ENCODE results near the gene CDK14. TPM values are rescaled to one million over a fixed set of nuclear protein-coding genes. Genes with fewer than 3 reads are reported as not detected.

The CDK14 gene
- total RNA-seq, 1 donor from 2014 or later, result 3.2 TPM

GRCh38 chr7:91182819-91183764, 587.0 kb downstream of the CDK14 start:
- peak; percentile 76 for DNase-seq

GRCh38 chr7:91185771-91186170, 589.6 kb downstream of the CDK14 start:
- no peak for DNase-seq

- DNase-seq, result no peak
Observed at GRCh38 chr7:91187061-91187460, 590.9 kb downstream of the CDK14 start.

DNA sequence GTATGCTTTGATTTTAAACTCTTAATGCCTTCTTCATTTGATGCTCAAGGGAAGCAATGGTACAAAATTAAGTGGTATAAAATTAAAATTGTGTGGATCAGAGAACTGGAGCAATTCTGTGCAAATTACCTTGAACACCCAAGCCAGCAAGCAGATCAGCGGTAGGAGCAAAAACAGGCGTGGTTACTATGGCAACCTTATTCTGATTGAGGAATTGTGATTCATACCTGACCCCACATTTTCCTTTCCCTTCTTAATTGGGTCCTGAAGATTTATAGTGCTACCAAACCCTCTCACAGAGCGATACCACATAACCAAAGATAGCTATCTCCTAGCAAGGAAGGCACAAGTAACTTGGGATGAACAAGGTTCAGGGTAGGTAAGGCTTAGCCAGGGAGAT, 595.6 kb downstream of the CDK14 start:
- DNase-seq, result peak; percentile 9

DNA sequence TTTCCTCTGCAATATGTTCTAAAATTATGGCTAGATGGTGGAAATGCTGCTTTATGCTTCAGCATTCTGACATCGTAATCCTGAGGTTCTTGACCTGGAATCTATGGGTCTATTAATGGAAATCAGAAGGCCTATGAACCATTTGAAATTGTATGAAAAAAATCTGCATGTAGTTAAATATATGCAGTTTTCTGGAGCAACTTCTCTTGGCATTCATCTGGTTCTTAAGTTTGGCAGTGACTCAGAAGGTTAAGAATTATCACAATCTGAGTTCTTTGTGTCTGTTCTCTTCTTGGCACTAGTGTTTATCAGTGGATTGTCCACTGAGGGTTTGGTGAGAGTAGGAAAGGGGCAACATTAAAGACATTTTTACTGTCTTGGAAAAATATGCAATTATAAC, 597.0 kb downstream of the CDK14 start:
- peak; percentile 13 for DNase-seq

DNA sequence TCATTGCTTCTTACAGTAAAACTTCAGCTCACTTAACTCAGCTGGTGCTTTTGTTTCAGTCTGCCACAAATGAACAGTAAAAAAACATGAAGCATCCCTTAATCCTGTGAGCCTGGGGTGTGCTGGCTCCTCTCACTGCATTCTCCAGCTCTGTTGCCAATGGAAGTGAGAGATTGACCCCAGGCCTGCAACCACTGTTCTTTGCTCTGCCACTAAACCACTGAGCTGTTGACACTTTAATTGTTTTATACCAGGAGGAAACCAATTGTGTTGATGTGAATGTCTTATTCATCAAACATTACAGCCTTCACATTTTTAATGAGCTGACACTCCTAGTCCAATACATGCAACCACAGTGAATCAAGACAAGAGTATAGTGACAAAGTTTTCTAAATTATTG, 598.7 kb downstream of the CDK14 start:
- DNase-seq, result no peak

DNA sequence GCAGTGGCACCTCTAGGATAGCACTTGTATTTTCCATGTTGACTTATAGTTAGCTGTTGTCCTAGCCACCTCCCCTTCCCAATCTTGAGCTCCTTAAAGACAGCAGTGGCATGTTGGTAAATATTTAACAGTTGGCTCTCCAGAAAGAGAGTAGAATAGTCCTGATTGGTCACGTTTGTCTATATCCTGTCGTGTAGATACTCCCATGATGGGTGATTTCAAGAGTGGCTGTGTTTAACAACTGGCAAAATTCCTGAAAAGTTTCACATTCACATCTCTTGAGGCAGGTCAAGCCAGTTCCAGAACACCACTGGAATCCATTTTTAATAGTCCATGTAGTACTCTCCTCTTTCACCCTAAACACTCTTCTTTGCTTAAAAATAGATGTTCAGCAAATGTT, 599.9 kb downstream of the CDK14 start:
- no peak for DNase-seq

GRCh38 chr7:91198371-91198770, 602.2 kb downstream of the CDK14 start:
- DNase-seq, result no peak

DNA sequence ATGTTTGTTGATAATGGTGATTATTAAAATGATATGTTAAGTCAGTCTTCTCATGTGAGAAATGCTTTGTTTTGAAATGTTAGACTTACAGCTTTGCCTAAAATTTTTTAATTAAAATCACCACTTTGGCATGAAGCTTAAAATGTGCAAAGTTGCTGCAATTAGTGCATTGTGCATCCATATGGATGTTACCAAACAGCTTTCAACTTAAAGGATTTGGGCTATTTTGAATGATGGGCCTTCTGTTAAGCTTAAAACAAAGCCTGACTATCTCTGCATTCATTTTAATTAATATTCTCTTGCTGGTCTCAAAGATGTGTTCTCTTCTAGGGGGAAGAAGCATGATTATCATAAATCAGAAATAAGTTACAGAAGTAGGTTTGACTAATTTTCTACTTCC, 603.5 kb downstream of the CDK14 start:
- no peak for DNase-seq

DNA sequence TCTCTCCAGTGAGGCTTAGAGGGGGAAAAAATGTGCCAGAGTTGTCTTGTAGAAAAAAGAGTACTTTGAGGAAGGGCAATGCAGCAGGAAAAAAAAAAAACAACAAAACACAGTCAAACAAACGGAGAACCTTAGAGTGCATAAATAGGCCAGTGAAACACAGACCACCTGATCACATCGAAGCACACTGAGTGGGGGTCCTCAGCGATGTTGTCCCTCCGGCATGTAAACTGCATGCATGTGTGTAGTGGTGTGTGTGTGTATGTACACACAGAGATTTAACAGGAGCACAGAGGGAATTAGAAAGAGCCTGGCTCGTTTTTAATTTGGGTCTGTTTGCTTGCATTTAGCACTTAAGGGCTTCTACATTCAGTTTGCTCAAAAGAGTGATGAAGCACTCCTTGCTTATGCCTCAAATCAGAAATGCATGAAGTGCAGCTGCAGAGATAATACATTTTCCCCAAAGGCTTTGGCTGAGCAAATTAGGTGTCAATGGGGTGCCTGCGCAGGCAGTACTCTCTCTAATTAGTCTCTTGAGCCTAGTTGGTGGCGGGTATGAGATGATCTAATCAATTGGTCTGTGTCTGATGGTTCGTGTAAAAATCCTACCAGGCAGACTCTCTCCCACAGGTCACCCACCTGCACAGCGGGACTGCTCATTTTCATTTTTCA, 605.5 kb downstream of the CDK14 start:
- no peak for DNase-seq

DNA sequence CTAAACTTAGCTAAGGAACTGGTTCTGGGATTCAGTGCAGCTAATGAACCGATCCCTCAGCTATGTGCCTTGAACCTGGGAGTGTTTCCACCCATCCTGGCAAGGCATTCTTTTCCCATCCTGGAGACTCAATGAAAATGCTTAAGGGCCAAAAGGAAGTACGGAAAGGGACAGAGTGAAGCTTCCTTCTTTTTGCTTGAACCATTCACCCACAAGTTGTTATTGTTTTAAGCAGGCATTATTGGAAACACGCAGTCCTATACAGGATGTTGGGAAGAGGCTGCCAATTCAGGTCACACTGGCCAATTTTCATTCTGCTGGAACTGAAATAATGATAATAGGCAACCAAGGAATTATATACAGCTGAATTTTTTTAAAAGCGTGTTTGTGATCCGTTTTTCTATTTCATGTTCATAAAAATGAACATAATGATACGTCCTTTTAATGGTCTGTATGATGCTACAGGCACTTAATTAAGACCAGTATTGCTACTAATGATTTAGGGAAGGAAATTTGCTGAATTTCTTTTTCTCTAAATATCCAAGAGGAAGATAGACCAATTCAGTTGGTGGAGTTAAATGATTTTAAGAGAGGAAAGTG, 610.3 kb downstream of the CDK14 start:
- DNase-seq, result peak; percentile 25

DNA sequence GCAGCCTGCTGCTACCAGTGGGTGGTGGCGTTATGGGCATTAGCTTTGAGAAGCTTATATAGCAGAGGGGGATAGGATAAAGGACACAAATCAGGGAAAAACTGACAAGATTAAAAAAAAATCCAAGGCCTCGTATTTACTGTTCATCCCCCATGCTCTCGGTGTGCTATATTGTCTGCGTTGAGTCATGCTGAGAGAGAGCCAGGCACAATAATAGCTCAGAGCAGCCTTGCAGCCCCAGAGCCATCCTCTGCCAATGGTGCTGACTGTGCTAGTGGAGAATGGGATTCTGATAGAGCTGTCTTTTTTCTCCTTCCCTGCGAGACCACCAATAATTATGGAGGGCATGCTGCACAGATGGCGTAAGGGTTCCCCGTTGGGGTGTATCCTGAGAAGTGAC, 616.5 kb downstream of the CDK14 start:
- no peak for DNase-seq

GRCh38 chr7:91226411-91226810, 630.3 kb downstream of the CDK14 start:
- no peak for DNase-seq

DNA sequence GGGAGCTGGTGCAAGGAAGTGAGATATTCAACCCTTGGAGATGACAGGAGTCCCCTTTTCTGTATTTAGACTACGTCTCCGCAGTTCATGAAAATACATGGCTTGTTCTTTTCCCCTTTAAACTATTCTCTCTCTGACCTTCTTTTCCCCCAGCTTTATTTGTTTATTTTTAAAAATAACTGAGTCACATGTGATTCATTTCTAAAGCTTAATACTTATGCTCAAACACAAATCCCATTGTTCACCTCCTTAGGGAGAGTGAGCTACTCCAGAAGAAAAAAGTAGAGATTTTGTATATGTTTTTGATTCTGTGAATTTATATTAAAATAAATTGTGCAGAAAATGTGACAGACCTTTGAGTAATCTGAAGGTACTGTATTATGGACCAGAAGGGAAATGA, 632.2 kb downstream of the CDK14 start:
- DNase-seq, result peak; percentile 24

- peak; percentile 5 for DNase-seq
Observed at GRCh38 chr7:91228927-91229558, 632.9 kb downstream of the CDK14 start.

DNA sequence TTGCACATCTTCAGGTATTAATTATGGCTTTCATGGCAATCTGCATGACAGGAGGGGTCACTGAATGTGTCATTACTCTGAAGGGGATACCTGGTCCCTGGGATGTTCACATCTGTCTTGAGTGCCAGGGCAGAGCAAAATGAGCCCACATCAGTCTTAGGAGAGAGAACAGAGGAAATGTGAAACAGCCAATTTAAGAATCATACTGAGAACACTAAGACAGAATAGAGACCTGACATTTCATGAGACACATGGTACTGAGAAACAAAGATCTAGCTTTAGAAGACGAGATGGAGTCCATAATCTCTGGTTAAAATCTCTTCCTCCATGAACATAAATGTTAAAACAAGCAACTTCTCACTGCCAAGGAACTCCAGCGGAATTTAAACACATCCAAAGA, 634.0 kb downstream of the CDK14 start:
- DNase-seq, result no peak

DNA sequence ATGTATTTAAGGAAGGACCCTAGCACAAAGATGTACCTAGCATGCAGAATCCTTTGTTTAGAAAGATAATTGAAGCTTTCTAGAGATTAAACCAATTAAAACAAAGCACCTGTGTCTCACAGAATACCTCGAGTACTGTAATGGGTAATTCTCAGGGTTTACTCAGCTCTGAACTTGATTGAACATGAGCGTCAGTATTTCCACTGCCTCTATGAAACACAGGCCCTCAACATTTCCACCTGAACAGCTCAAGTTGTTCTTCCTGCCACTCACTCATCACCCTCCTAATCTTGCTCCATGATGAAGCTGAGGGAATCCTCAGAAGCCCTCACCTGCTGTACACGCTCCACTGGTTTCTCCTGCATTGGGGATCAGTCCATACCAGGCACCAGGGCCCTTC, 634.4 kb downstream of the CDK14 start:
- no peak for DNase-seq

DNA sequence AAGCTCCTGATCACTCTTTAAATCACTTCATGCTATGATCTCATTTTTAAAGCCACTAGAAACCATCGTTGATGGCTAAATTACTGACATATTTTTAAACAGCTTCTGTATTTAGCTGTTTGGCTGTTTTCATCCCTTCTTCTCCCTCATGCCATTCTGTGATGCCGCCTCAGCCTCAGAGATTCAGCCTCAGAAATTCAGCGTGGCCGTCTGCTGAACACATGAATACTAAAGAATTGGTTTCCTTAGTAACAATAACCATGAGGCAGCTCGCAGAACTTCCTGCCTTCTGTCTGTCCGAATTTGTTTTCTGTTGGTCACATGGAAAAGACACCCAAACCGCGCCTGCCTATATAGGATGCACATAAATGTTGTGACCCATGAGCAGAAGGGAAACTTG, 637.1 kb downstream of the CDK14 start:
- DNase-seq, result peak; percentile 17

- DNase-seq, result no peak
Observed at GRCh38 chr7:91235211-91235832, 639.2 kb downstream of the CDK14 start.

DNA sequence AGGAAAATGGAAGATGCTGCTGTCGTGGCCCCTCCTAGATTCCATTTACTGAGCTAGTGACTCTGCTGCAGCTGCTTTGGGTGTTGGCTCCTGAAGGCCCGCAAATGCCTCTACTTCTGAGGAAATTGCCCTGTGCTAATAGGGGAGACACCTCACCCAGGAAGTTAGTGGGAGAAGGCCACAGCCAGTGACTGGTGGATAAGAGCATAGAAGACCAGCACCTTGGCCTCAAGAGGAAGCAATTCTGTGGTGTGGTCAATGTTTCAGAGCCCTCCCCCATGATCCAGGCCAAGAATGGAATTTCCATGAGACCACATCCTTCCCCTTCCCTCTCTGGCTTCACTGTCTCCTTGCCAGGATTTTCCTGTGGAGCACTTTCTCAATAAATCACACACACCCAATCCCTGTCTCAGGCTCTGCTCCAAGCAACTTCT, 643.1 kb downstream of the CDK14 start:
- DNase-seq, result peak; percentile 63

GRCh38 chr7:91239772-91240171, 643.7 kb downstream of the CDK14 start:
- no peak for DNase-seq

DNA sequence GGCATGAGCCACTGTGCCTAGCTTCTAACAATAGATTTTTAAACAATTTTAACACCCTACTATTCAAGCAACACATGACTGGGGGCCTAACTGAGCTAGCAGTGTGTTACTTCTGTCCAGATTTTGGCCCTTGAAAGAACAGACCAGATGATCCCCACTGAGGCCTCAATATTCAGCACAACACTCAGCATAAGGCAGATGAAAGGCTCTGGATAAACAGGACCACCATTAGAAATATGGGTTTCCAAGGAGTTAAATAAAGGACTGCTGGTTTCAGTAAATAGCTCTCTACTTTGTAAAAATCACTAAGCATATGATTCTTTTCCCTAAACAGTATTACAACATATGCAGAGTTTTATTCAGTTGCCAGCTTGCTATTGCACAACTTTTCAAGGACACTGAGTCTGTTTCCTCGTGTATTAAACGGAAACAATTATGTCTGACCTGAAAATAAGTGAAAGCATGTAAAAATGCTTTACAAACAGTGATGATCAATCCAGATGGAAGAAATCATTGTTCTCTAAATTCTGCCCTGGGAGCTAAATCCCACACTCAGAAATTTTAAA, 644.3 kb downstream of the CDK14 start:
- DNase-seq, result no peak
